OCI-LY7 (cell line): ENCODE measurements around the gene OR2T11.
"Not testable (repeated sequence)": the region's sequence is repeated elsewhere in the genome, so short reads cannot be mapped to it uniquely, and the experiment has no call there.

Source experiments
- CTCF ChIP-seq: fragments of 200-600 bp; sonication (generic); conservative IDR thresholded peaks from 2 replicates; pipeline ENCODE4 v1.5.1; 2014; ENCODE audit warnings: mild to moderate bottlenecking, antibody characterized with exemption, low read length, moderate library complexity, mixed read lengths
- EZH2phosphoT487 ChIP-seq: fragments of 200-600 bp; sonication (generic); IDR thresholded peaks from 2 replicates; pipeline ENCODE4 v1.6.1; 2018; ENCODE audit warnings: low read depth, borderline replicate concordance, mild to moderate bottlenecking, mixed run types, antibody characterized with exemption, low read length, moderate library complexity, mixed read lengths

DNA sequence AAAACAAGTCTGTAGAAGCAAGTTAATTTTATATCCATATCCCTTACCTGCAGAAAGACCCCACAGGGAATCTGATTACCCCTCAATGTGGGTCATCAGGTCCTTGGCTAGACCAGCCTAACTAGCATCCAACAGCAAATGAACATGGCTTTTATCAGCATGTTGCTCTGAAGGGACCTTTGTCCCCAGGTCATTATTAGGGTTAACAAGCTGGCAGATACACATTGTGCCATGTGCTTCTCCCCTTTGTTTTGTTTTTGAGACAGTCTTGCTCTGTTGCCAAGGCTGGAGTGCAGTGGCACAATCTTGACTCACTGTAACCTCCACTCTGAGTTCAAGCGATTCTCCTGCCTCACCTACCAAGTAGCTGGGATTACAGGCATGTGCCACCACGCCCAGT is at the start of gene OR2T11:
- not testable (repeated sequence) for TF ChIP-seq CTCF, EZH2phosphoT487
